HEK293 (cell line): Measurements from ENCODE around the gene DOCK4.

Experiments used
- CTCF ChIA-PET: fragments of 350-600 bp; formaldehyde crosslinking; extraction: SDS; loops from one replicate; lab custom pipeline; 2021; ENCODE audit warnings: antibody characterized with exemption; lab: Yijun Ruan, JAX
- POLR2A ChIA-PET: fragments of 300-600 bp; formaldehyde crosslinking; extraction: SDS; loops from one replicate; lab custom pipeline; 2020; ENCODE audit warnings: antibody characterized with exemption, inconsistent platforms; lab: Yijun Ruan, JAX
- H3K27ac ChIP-seq: fragments of 200-500 bp; sonication (Bioruptor generic); 2 replicates; pipeline ENCODE4 v1.5.1; 2014; ENCODE audit warnings: low read depth, low read length, control low read depth, inconsistent platforms; ENCODE audit errors: extremely low read depth
- H3K36me3 ChIP-seq, 2 experiments: fragments of 200-500 bp in 1 of 2; sonication (Bioruptor generic) in 1 of 2; 1 replicate in 1 of 2; 2 replicates in 1 of 2; pipeline ENCODE4 v1.5.1; 2014 to 2017; ENCODE audit warnings: inconsistent platforms in 2 of 2, low read length in 2 of 2; ENCODE audit not compliant: control insufficient read depth in 2 of 2, insufficient read depth in 1 of 2
- H3K4me1 ChIP-seq: fragments of 200-500 bp; sonication (Bioruptor generic); 2 replicates; pipeline ENCODE4 v1.5.1; 2014; ENCODE audit warnings: mild to moderate bottlenecking, low read length, inconsistent platforms; ENCODE audit not compliant: control insufficient read depth, insufficient read depth
- H3K4me3 ChIP-seq: 2 replicates; pipeline ENCODE4 v1.5.1; 2011; ENCODE audit warnings: low read depth, mild to moderate bottlenecking, control low read depth, low read length, moderate library complexity
- H3K9me3 ChIP-seq: fragments of 200-500 bp; sonication (Bioruptor generic); 2 replicates; pipeline ENCODE4 v1.5.1; 2014; ENCODE audit warnings: low read depth, low read length, inconsistent platforms; ENCODE audit not compliant: control insufficient read depth, insufficient read depth
- HOXA7 ChIP-seq: sonication (generic); formaldehyde crosslinking; IDR thresholded peaks from 2 replicates; pipeline ENCODE4 v1.8.1; 2022; ENCODE audit warnings: missing genetic modification reagents, borderline replicate concordance
- MEIS1 ChIP-seq: sonication (generic); formaldehyde crosslinking; IDR thresholded peaks from 2 replicates; pipeline ENCODE4 v1.8.1; 2022; ENCODE audit warnings: missing genetic modification reagents, mild to moderate bottlenecking, borderline replicate concordance
- SP2 ChIP-seq: fragments of 450-650 bp; formaldehyde crosslinking; IDR thresholded peaks from 2 replicates; pipeline ENCODE4 v1.5.1; 2016; ENCODE audit warnings: missing biosample characterization, missing genetic modification characterization
- ZBTB21 ChIP-seq: fragments of 450-650 bp; formaldehyde crosslinking; IDR thresholded peaks from 2 replicates; pipeline ENCODE4 v1.5.1; 2017; ENCODE audit warnings: missing biosample characterization, missing genetic modification characterization
- ZFHX2 ChIP-seq: fragments of 450-650 bp; formaldehyde crosslinking; conservative IDR thresholded peaks from 2 replicates; pipeline ENCODE4 v1.5.1; 2016; ENCODE audit warnings: missing biosample characterization, missing genetic modification characterization
- ZNF140 ChIP-seq: fragments of 450-650 bp; formaldehyde crosslinking; IDR thresholded peaks from 2 replicates; pipeline ENCODE4 v1.5.1; 2016; ENCODE audit warnings: missing biosample characterization, missing genetic modification characterization
- ZNF146 ChIP-seq: fragments of 450-650 bp; formaldehyde crosslinking; IDR thresholded peaks from 2 replicates; pipeline ENCODE4 v1.5.1; 2016; ENCODE audit warnings: missing biosample characterization, missing genetic modification characterization
- ZNF239 ChIP-seq: fragments of 450-650 bp; formaldehyde crosslinking; IDR thresholded peaks from 2 replicates; pipeline ENCODE4 v1.5.1; 2016; ENCODE audit warnings: missing biosample characterization, missing genetic modification characterization
- ZNF292 ChIP-seq: fragments of 450-650 bp; formaldehyde crosslinking; IDR thresholded peaks from 2 replicates; pipeline ENCODE4 v1.5.1; 2016; ENCODE audit warnings: low read depth, missing biosample characterization, missing genetic modification characterization, borderline replicate concordance
- ZNF341 ChIP-seq: fragments of 450-650 bp; formaldehyde crosslinking; IDR thresholded peaks from 2 replicates; pipeline ENCODE4; 2016; ENCODE audit warnings: low read depth, missing biosample characterization, missing genetic modification characterization
- ZNF544 ChIP-seq: fragments of 450-650 bp; formaldehyde crosslinking; IDR thresholded peaks from 2 replicates; pipeline ENCODE4 v1.5.0; 2017; ENCODE audit warnings: missing biosample characterization, missing genetic modification characterization
- ZNF549 ChIP-seq: fragments of 450-650 bp; IDR thresholded peaks from 2 replicates; pipeline ENCODE4 v1.5.1; 2018; ENCODE audit warnings: missing biosample characterization, missing genetic modification characterization, mild to moderate bottlenecking, inconsistent platforms, moderate library complexity
- ZNF558 ChIP-seq: fragments of 450-650 bp; formaldehyde crosslinking; IDR thresholded peaks from 2 replicates; pipeline ENCODE4 v1.5.1; 2016; ENCODE audit warnings: missing biosample characterization, missing genetic modification characterization
- ZNF585B ChIP-seq: fragments of 450-650 bp; formaldehyde crosslinking; IDR thresholded peaks from 2 replicates; pipeline ENCODE4 v1.5.1; 2016; ENCODE audit warnings: missing biosample characterization, missing genetic modification characterization
- ZNF621 ChIP-seq: fragments of 450-650 bp; formaldehyde crosslinking; IDR thresholded peaks from 2 replicates; pipeline ENCODE4 v1.5.1; 2017; ENCODE audit warnings: missing biosample characterization, missing genetic modification characterization
- ZNF658 ChIP-seq: fragments of 450-650 bp; formaldehyde crosslinking; IDR thresholded peaks from 2 replicates; pipeline ENCODE4; 2016; ENCODE audit warnings: missing biosample characterization, missing genetic modification characterization
- ZNF707 ChIP-seq: fragments of 450-650 bp; formaldehyde crosslinking; IDR thresholded peaks from 2 replicates; pipeline ENCODE4 v1.5.1; 2016; ENCODE audit warnings: missing biosample characterization, missing genetic modification characterization
- TF ChIP-seq, protein P1 (sequence below): fragments of 450-650 bp; formaldehyde crosslinking; IDR thresholded peaks from 2 replicates; pipeline ENCODE4 v1.5.1; 2016; ENCODE audit warnings: missing biosample characterization, missing genetic modification characterization
- TF ChIP-seq, protein P2 (sequence below): fragments of 450-650 bp; formaldehyde crosslinking; IDR thresholded peaks from 2 replicates; pipeline ENCODE4 v1.5.1; 2017; ENCODE audit warnings: missing biosample characterization, missing genetic modification characterization
- TF ChIP-seq, protein P3 (sequence below): fragments of 450-650 bp; formaldehyde crosslinking; IDR thresholded peaks from 2 replicates; pipeline ENCODE4 v1.5.1; 2016; ENCODE audit warnings: missing biosample characterization, missing genetic modification characterization

DOCK4 gene

DNA sequence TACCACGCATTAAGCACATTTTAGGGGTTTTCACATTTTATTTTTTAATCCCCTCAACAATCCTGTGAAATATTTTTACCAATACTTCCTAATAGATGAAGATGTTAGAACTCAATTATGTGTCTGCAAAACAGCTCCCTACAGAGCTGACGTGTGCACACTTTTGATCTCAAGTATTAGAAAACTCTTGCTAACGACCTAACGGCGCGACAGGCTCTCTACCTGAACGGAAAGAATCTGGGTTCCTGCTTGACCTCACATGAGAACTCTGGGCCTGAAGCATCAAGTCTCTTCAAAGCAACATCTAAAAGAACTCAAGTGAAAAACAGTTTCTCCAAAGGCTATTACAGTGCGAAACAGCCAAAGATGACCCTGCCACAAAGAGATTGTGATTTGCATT is 113.9 kb downstream of the DOCK4 start (continued):
- TF ChIP-seq, protein P1, sequence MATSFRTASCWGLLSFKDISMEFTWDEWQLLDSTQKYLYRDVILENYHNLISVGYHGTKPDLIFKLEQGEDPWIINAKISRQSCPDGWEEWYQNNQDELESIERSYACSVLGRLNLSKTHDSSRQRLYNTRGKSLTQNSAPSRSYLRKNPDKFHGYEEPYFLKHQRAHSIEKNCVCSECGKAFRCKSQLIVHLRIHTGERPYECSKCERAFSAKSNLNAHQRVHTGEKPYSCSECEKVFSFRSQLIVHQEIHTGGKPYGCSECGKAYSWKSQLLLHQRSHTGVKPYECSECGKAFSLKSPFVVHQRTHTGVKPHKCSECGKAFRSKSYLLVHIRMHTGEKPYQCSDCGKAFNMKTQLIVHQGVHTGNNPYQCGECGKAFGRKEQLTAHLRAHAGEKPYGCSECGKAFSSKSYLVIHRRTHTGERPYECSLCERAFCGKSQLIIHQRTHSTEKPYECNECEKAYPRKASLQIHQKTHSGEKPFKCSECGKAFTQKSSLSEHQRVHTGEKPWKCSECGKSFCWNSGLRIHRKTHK (tag by site-specific recombination): no peak
- TF ChIP-seq ZNF239 (tag by site-specific recombination) (no peak), SP2 (tag by site-specific recombination) (no peak)
- TF ChIP-seq, protein P2, sequence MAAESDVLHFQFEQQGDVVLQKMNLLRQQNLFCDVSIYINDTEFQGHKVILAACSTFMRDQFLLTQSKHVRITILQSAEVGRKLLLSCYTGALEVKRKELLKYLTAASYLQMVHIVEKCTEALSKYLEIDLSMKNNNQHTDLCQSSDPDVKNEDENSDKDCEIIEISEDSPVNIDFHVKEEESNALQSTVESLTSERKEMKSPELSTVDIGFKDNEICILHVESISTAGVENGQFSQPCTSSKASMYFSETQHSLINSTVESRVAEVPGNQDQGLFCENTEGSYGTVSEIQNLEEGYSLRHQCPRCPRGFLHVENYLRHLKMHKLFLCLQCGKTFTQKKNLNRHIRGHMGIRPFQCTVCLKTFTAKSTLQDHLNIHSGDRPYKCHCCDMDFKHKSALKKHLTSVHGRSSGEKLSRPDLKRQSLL (tag by site-specific recombination): no peak

DNA sequence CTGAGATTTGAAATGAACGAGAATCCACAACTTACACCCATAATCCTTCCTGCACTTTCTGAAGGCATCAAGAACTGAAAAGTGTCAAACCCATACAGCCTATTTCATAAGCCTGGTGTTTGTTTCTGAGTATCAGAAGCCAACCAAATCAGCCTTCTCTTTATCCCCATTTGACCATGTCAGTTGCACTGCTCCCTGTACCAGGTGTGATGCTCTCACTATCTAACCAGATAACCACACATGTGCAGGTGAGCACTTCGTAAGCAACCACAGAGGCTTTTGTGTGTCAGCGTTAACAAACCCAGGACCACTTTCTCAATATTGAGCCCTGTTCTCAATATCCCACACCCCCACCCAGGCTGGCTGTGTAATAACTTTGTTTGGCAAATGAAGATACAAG is 114.4 kb downstream of the DOCK4 start:
- Histone ChIP-seq H3K36me3 (no peaks in the 10 kb centered on the region), H3K4me1 (peaks cover 14% of the 10 kb centered on the region; the same call in 1 of the 2 replicates), H3K4me3 (no peak overlapping the region), H3K27ac (no peak overlapping the region), H3K9me3 (no peaks in the 10 kb centered on the region)
- CTCF ChIA-PET: no interaction called here
- no peak for TF ChIP-seq HOXA7 (CRISPR knock-in tag)
- TF ChIP-seq ZNF585B (tag by site-specific recombination): no peak
- TF ChIP-seq ZNF544 (tag by site-specific recombination): no peak
- no peak for TF ChIP-seq ZNF146 (tag by site-specific recombination)
- TF ChIP-seq MEIS1 (CRISPR knock-in tag): no peak
- TF ChIP-seq ZNF239 (tag by site-specific recombination): no peak
- TF ChIP-seq ZNF549: no peak
- TF ChIP-seq ZNF621 (tag by site-specific recombination): no peak
- no peak for TF ChIP-seq ZBTB21 (tag by site-specific recombination)
- TF ChIP-seq ZNF658 (tag by site-specific recombination): no peak
- no peak for TF ChIP-seq ZNF707 (tag by site-specific recombination)
- no peak for TF ChIP-seq ZNF292
- no peak for TF ChIP-seq ZFHX2 (tag by site-specific recombination)
- TF ChIP-seq, protein P3, sequence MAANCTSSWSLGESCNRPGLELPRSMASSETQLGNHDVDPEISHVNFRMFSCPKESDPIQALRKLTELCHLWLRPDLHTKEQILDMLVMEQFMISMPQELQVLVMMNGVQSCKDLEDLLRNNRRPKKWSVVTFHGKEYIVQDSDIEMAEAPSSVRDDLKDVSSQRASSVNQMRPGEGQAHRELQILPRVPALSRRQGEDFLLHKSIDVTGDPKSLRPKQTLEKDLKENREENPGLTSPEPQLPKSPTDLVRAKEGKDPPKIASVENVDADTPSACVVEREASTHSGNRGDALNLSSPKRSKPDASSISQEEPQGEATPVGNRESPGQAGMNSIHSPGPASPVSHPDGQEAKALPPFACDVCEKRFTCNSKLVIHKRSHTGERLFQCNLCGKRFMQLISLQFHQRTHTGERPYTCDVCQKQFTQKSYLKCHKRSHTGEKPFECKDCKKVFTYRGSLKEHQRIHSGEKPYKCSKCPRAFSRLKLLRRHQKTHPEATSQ (tag by site-specific recombination): no peak
- TF ChIP-seq ZNF140 (tag by site-specific recombination): no peak
- POLR2A ChIA-PET: no interaction called here

DNA sequence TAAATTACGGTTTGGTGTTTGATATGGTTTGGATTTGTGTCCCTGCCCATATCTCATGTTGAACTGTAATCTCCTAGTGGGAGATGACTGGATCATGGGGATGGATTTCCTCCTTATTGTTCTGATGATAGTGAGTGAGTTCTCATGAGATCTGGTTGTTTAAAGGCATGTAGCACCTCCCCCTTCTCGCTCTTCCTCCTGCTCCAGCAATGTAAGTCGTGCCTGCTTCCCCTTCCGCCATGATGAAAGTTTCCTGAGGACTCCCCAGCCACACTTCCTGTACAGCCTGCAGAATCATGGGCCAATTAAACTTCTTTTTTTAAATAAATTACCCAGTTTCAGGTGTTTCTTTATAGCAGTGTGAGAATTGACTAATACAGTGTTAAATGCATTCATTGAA is 116.6 kb downstream of the DOCK4 start:
- Histone ChIP-seq H3K36me3 (no peaks in the 10 kb centered on the region), H3K27ac (no peak overlapping the region), H3K9me3 (no peaks in the 10 kb centered on the region), H3K4me3 (no peak overlapping the region), H3K4me1 (peaks cover 22% of the 10 kb centered on the region)
- ChIA-PET POLR2A (no interaction called here), CTCF (interaction anchor here (1.2 kb wide), 1 partner anchor 19 kb away, joined by 3 read pairs; no protein-coding TSS in a partner anchor)
- TF ChIP-seq ZNF558 (no peak), ZNF341 (peak; percentile 46; the same call in 1 of the 2 replicates)
